Stomach (tissue), 4 donors: ENCODE measurements around the gene CTSW.

ENCODE experiments used
- EP300 ChIP-seq: sonication (generic); formaldehyde crosslinking; IDR thresholded peaks from one replicate; pipeline ENCODE4 v1.6.1; 2017; ENCODE audit warnings: antibody characterized with exemption
- POLR2A ChIP-seq, 4 donors: fragments of 450-650 bp; IDR thresholded peaks; one replicate each; pipeline ENCODE4 v1.6.1; 2016; ENCODE audit warnings: antibody characterized with exemption in 4 of 4, control low read depth in 2 of 4, mild to moderate bottlenecking in 1 of 4, moderate library complexity in 1 of 4
- POLR2AphosphoS5 ChIP-seq, 3 donors: sonication (generic); formaldehyde crosslinking; IDR thresholded peaks; one replicate each; pipeline ENCODE4 v1.6.1; 2016; ENCODE audit warnings: antibody characterized with exemption in 3 of 3
- TF ChIP-seq, protein P1 (sequence below), 7 experiments: fragments of 450-650 bp in 4 of 7; fragments of 200-600 bp in 3 of 7; sonication (generic) in 3 of 7; IDR thresholded peaks; one replicate each; pipeline ENCODE4 v1.5.1; 2016 to 2019; ENCODE audit warnings: antibody characterized with exemption in 7 of 7, control low read depth in 2 of 7, mild to moderate bottlenecking in 1 of 7

DNA sequence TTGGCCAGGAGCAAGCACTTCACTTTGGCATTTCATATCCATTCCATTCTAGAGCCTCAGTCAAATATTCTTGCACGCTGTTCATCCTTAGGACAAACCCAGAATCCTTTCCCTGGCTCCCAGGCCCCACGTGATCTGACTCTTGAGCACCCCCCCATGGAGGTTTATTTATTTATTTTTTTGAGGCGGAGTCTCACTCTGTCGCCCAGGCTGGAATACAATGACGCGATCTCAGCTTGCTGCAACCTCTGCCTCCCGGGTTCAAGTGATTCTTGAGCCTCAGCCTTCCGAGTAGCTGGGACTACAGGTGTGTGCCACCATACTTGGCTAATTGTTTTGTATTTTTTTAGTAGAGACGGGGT, 52.9 kb downstream of the CTSW start:
- TF ChIP-seq, protein P1, sequence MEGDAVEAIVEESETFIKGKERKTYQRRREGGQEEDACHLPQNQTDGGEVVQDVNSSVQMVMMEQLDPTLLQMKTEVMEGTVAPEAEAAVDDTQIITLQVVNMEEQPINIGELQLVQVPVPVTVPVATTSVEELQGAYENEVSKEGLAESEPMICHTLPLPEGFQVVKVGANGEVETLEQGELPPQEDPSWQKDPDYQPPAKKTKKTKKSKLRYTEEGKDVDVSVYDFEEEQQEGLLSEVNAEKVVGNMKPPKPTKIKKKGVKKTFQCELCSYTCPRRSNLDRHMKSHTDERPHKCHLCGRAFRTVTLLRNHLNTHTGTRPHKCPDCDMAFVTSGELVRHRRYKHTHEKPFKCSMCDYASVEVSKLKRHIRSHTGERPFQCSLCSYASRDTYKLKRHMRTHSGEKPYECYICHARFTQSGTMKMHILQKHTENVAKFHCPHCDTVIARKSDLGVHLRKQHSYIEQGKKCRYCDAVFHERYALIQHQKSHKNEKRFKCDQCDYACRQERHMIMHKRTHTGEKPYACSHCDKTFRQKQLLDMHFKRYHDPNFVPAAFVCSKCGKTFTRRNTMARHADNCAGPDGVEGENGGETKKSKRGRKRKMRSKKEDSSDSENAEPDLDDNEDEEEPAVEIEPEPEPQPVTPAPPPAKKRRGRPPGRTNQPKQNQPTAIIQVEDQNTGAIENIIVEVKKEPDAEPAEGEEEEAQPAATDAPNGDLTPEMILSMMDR (IDR thresholded peaks at IDR 0.05): no peak
- TF ChIP-seq EP300: no peak
- no peak for TF ChIP-seq POLR2A (IDR thresholded peaks at IDR 0.05)
- no peak for TF ChIP-seq POLR2AphosphoS5 (IDR thresholded peaks at IDR 0.05)
